Activated CD4-positive, alpha-beta memory T cell treated with anti-CD3 and anti-CD28 coated beads for 36 hours (primary cell): ENCODE data around the gene BACH2. TPM values are rescaled to one million over a fixed set of nuclear protein-coding genes. Genes with fewer than 3 reads are reported as not detected.
"Not testable (repeated sequence)": the region's sequence is repeated elsewhere in the genome, so short reads cannot be mapped to it uniquely, and the experiment has no call there.

Experiments used
- CTCF ChIA-PET: fragments of 350-600 bp; sonication (Branson Sonifier 250); formaldehyde crosslinking; loops from one replicate; lab custom pipeline; 2021; ENCODE audit warnings: antibody characterized with exemption, inconsistent platforms; lab: Charles Lee
- POLR2A ChIA-PET: fragments of 350-600 bp; sonication (Branson Sonifier 250); formaldehyde crosslinking; loops from one replicate; lab custom pipeline; 2021; ENCODE audit warnings: antibody characterized with exemption; lab: Charles Lee
- DNase-seq: peaks from one replicate; pipeline ENCODE4 v3.0.0-alpha.2; 2020
- H3K27ac Mint-ChIP-seq: one replicate; pipeline ENCODE4 v1.8.0; 2021; ENCODE audit warnings: mixed read lengths
- H3K27me3 Mint-ChIP-seq: one replicate; pipeline ENCODE4 v1.8.0; 2021; ENCODE audit warnings: mixed read lengths
- H3K36me3 Mint-ChIP-seq: one replicate; pipeline ENCODE4 v1.8.0; 2021; ENCODE audit warnings: mixed read lengths
- H3K4me1 Mint-ChIP-seq: one replicate; pipeline ENCODE4 v1.8.0; 2021; ENCODE audit warnings: low read depth, mixed read lengths
- H3K4me3 Mint-ChIP-seq: one replicate; pipeline ENCODE4 v1.8.0; 2021; ENCODE audit warnings: mild to moderate bottlenecking, mixed read lengths
- H3K9me3 Mint-ChIP-seq: one replicate; pipeline ENCODE4 v1.8.0; 2021; ENCODE audit warnings: mixed read lengths
- intact Hi-C: fragments of 100-400 bp; cut with micrococcal nuclease; formaldehyde crosslinking; loops from one replicate; pipeline ENCODE4 v1.15.1; 2023
- total RNA-seq, 2 experiments: library from RNA; stranded (reverse); gene quantifications; one replicate each; pipeline ENCODE4 v1.2.3, GENCODE V29; 2021

The BACH2 gene
- total RNA-seq, 2 experiments from 2014 or later: 49.2 to 55.4 TPM

GRCh38 chr6:90068264-90068663 lies 228.4 kb downstream of the BACH2 start:
- Mint-ChIP-seq H3K4me3 (no peak overlapping the region), H3K27ac (peak overlapping the region; percentile 6), H3K4me1 (peaks cover 86% of the 10 kb centered on the region), H3K9me3 (no peaks in the 10 kb centered on the region), H3K27me3 (no peaks in the 10 kb centered on the region), H3K36me3 (peaks cover 50% of the 10 kb centered on the region)
- DNase-seq: peak; percentile 64
- intact Hi-C loops: loop anchor here (1.0 kb wide), 2 partner anchors 10 to 42 kb away; no protein-coding TSS in a partner anchor
- ChIA-PET POLR2A (interaction anchor here (0.9 to 1.6 kb wide), 3 partner anchors 15 to 59 kb away, joined by 3 to 6 read pairs (median 4); no protein-coding TSS in a partner anchor), CTCF (interaction anchor here (0.6 to 1.6 kb wide), 6 partner anchors 20 to 411 kb away, joined by 3 to 7 read pairs (median 4); no protein-coding TSS in a partner anchor)

- H3K27ac Mint-ChIP-seq: peak overlapping the region; percentile 16
- POLR2A ChIA-PET: no interaction called here
- no peak overlapping the region for H3K4me3 Mint-ChIP-seq
Observed at GRCh38 chr6:90066697-90067096, 229.9 kb downstream of the BACH2 start.

DNA sequence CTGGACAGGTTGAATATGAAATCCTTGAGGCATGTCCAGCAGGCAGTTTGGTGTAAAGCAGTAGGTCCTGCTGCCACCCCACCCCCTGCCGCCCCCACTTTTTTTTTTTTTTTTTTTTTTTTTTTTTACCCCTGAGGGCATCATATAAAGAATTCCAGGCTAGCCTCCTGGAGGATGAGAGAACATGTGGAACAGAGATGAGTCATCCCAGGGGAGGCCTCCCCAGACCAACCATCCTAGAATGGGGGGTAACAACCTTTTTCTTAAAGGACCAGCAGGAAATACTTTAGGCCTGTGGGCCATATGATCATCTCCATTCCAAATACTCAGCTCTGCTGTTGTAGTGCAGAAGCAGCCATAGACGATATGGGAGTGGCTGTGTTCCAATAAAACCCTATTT lies 231.5 kb downstream of the BACH2 start:
- no peaks in the 10 kb centered on the region for H3K27me3 Mint-ChIP-seq
- DNase-seq: no peak
- peaks cover under 1% of the 10 kb centered on the region for H3K9me3 Mint-ChIP-seq
- H3K27ac Mint-ChIP-seq: no peak overlapping the region
- H3K4me3 Mint-ChIP-seq: no peak overlapping the region
- H3K4me1 Mint-ChIP-seq: peaks cover 57% of the 10 kb centered on the region
- peaks cover 41% of the 10 kb centered on the region for H3K36me3 Mint-ChIP-seq
- ChIA-PET POLR2A (no interaction called here), CTCF (no interaction called here)
- intact Hi-C loops: no loop called here

More at GRCh38 chr6:90066697-90067096, 229.9 kb downstream of the BACH2 start:
- H3K27me3 Mint-ChIP-seq: no peaks in the 10 kb centered on the region
- intact Hi-C loops: no loop called here
- DNase-seq: no peak
- CTCF ChIA-PET: no interaction called here
- no peaks in the 10 kb centered on the region for H3K9me3 Mint-ChIP-seq
- peaks cover 72% of the 10 kb centered on the region for H3K4me1 Mint-ChIP-seq
- peaks cover 51% of the 10 kb centered on the region for H3K36me3 Mint-ChIP-seq

DNA sequence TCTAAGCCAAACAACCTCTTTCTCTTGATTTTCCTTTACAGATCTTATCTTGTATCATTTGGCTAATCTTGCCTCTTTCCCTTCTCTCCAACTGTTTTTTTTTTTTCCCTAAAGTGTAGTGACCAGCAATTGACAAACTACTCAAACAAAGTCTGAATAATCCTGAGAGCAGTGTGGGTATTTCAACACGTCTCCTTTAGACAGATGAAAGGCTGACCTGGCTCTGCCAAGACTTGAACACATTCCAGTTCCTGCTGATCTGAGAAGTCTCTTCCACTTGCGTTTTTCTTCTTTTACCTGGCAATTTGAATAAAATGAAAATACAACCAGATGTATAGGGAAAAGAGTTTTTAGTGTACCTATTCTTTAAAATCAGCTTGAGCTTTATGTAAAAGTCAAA lies 234.0 kb downstream of the BACH2 start:
- POLR2A ChIA-PET: no interaction called here
- no peaks in the 10 kb centered on the region for H3K27me3 Mint-ChIP-seq
- no peak overlapping the region for H3K27ac Mint-ChIP-seq
- CTCF ChIA-PET: interaction anchor here (0.5 to 0.6 kb wide), 2 partner anchors 17 to 113 kb away, joined by 3 read pairs; no protein-coding TSS in a partner anchor
- H3K9me3 Mint-ChIP-seq: peaks cover 7% of the 10 kb centered on the region
- intact Hi-C loops: no loop called here
- H3K4me1 Mint-ChIP-seq: peaks cover 37% of the 10 kb centered on the region
- H3K4me3 Mint-ChIP-seq: no peak overlapping the region
- H3K36me3 Mint-ChIP-seq: peaks cover 40% of the 10 kb centered on the region
- no peak for DNase-seq

GRCh38 chr6:90062051-90062450 lies 234.6 kb downstream of the BACH2 start:
- no peak for DNase-seq
- POLR2A ChIA-PET: no interaction called here
- Mint-ChIP-seq H3K27me3 (no peaks in the 10 kb centered on the region), H3K9me3 (peaks cover 11% of the 10 kb centered on the region), H3K4me1 (peaks cover 34% of the 10 kb centered on the region), H3K4me3 (no peak overlapping the region), H3K36me3 (peaks cover 42% of the 10 kb centered on the region), H3K27ac (no peak overlapping the region)
- intact Hi-C loops: no loop called here
- CTCF ChIA-PET: interaction anchor here (1.3 kb wide), 1 partner anchor 121 kb away, joined by 4 read pairs; no protein-coding TSS in a partner anchor

- H3K4me3 Mint-ChIP-seq, intact Hi-C loops, CTCF ChIA-PET, POLR2A ChIA-PET, H3K27me3 Mint-ChIP-seq, DNase-seq: not testable (repeated sequence)
- Mint-ChIP-seq H3K4me1 (peaks cover 27% of the 10 kb centered on the region), H3K9me3 (peaks cover 30% of the 10 kb centered on the region), H3K27ac (peak overlapping the region; percentile 38), H3K36me3 (peaks cover 43% of the 10 kb centered on the region)
Observed at GRCh38 chr6:90059178-90059577, 237.5 kb downstream of the BACH2 start.

- H3K27ac Mint-ChIP-seq, H3K4me3 Mint-ChIP-seq, H3K27me3 Mint-ChIP-seq, POLR2A ChIA-PET, CTCF ChIA-PET, DNase-seq, intact Hi-C loops: not testable (repeated sequence)
- peaks cover 38% of the 10 kb centered on the region for H3K4me1 Mint-ChIP-seq
- H3K9me3 Mint-ChIP-seq: peaks cover 41% of the 10 kb centered on the region
- peaks cover 57% of the 10 kb centered on the region for H3K36me3 Mint-ChIP-seq
Observed at GRCh38 chr6:90055924-90056323, 240.7 kb downstream of the BACH2 start.

DNA sequence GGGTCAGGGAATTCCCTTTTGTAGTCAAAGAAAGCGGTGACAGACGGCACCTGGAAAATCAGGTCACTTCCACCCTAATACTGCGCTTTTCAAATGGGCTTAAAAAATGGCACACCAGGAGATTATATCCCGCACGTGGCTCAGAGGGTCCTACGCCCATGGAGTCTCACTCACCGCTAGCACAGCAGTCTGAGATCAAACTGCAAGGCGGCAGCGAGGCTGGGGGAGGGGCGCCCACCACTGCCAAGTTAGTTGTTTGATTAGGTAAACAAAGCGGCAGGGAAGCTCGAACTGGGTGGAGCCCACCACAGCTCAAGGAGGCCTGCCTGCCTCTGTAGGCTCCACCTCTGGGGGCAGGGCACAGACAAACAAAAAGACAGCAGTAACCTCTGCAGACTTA lies 242.4 kb downstream of the BACH2 start:
- peaks cover 48% of the 10 kb centered on the region for H3K4me1 Mint-ChIP-seq
- intact Hi-C loops, DNase-seq, H3K4me3 Mint-ChIP-seq, CTCF ChIA-PET, H3K27me3 Mint-ChIP-seq: not testable (repeated sequence)
- peaks cover 51% of the 10 kb centered on the region for H3K36me3 Mint-ChIP-seq
- peaks cover 37% of the 10 kb centered on the region for H3K9me3 Mint-ChIP-seq
- POLR2A ChIA-PET: interaction anchor here (0.6 to 1.7 kb wide), 2 partner anchors 14 to 374 kb away, joined by 3 to 6 read pairs; no protein-coding TSS in a partner anchor
- H3K27ac Mint-ChIP-seq: peak overlapping the region; percentile 82

DNA sequence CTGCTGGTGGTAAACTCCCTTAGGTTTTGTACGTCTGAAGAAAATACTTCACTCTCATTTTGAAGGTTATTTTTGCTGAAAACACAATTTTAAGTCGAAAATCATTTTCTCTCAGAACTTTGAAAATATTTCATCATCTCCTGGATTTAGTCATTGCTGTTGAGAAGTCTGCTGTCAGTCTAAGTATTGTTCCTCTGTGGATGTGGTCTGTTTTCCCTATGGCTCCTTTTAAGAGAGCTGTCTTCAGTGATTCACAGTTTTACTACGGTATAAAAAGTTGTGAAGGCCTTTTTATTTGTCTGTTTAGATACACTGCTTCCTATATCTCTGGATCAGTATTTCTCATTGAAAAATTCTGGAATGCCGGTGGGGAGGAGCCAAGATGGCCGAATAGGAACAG lies 243.0 kb downstream of the BACH2 start:
- ChIA-PET POLR2A (interaction anchor here (0.6 to 1.7 kb wide), 2 partner anchors 14 to 375 kb away, joined by 3 to 6 read pairs; no protein-coding TSS in a partner anchor), CTCF (interaction anchor here (0.8 kb wide), 1 partner anchor 10 kb away, joined by 3 read pairs; no protein-coding TSS in a partner anchor)
- Mint-ChIP-seq H3K4me3 (no peak overlapping the region), H3K27ac (peak overlapping the region; percentile 82), H3K4me1 (peaks cover 53% of the 10 kb centered on the region), H3K36me3 (peaks cover 48% of the 10 kb centered on the region), H3K27me3 (no peaks in the 10 kb centered on the region), H3K9me3 (peaks cover 35% of the 10 kb centered on the region)
- no peak for DNase-seq
- intact Hi-C loops: no loop called here

DNA sequence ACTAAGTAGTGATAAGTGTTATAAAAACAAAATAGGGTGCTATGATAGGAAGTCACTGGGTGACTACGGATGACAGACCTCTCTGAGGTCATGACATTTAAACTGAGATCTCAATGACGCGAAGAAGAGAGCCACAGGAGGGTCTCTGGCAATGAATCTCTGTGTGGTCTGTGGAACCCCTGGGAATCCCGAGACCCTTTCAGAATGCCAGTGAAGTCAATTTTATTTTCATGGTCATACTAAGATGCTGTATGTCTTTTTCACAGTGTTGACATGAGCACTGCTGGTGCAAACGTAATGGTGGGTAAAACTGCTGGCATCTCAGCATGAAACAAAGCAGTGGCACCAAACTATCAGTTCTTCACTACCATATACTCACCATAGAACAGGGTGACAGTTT lies 247.3 kb downstream of the BACH2 start:
- CTCF ChIA-PET: interaction anchor here (0.6 to 1.2 kb wide), 4 partner anchors 19 to 427 kb away, joined by 3 to 5 read pairs (median 4); no protein-coding TSS in a partner anchor
- Mint-ChIP-seq H3K27ac (peak overlapping the region; percentile 89), H3K9me3 (peaks cover 11% of the 10 kb centered on the region), H3K4me3 (peak overlapping the region; percentile 18), H3K27me3 (no peaks in the 10 kb centered on the region), H3K36me3 (peaks cover 36% of the 10 kb centered on the region), H3K4me1 (peaks cover 51% of the 10 kb centered on the region)
- intact Hi-C loops: loop anchor here (2.0 kb wide), 3 partner anchors 48 to 94 kb away; no protein-coding TSS in a partner anchor
- peak; percentile 44 for DNase-seq
- POLR2A ChIA-PET: interaction anchor here (0.7 to 1.4 kb wide), 9 partner anchors 14 to 349 kb away, joined by 3 to 5 read pairs (median 3); no protein-coding TSS in a partner anchor

DNA sequence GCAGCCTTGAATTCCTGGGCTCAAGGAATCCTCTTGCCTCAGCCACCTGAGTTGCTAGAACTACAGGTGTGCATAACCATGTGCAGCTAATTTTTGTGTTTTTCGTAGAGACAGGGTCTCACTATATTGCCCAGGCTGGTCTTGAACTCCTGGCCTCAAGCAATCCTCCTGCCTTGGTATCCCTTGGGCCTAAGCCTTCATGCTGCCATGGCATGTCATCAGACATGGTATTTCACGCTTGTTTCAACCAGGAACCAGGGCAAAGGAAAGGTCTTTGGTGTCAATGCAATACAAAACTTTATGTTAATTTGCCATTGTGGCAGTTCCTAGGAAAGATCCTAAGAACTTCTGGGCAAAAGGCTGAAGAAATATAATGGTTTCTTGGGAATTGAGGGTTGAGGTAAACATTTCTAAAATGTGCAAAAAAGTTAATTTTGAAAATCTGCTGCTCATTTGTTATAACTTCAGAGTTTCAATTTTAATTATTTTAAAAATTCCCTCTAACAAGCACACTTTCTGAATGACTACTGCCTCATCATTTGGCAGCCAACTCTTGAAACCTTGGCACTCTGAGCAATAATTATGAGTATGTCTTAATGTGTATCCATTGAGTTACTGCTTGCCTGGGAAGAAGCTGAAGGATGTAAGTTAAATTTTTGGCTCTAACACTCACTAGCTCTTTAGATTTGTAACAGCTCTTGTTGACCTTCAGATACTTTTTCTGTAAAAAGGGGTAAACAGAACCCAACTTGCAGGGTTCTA lies 248.3 kb downstream of the BACH2 start:
- CTCF ChIA-PET: interaction anchor here (1.0 to 1.2 kb wide), 3 partner anchors 20 to 428 kb away, joined by 4 to 5 read pairs (median 4); no protein-coding TSS in a partner anchor
- peaks cover 44% of the 10 kb centered on the region for H3K4me1 Mint-ChIP-seq
- intact Hi-C loops: loop anchor here (1.0 to 2.0 kb wide), 6 partner anchors 22 to 94 kb away; no protein-coding TSS in a partner anchor

More for the DNA sequence above, 248.3 kb downstream of the BACH2 start:
- Mint-ChIP-seq H3K9me3 (peaks cover 3% of the 10 kb centered on the region), H3K27me3 (no peaks in the 10 kb centered on the region), H3K4me3 (peak overlapping the region; percentile 6), H3K27ac (peak overlapping the region; percentile 89), H3K36me3 (peaks cover 28% of the 10 kb centered on the region)
- POLR2A ChIA-PET: interaction anchor here (0.7 to 1.4 kb wide), 7 partner anchors 30 to 350 kb away, joined by 3 to 5 read pairs (median 3); no protein-coding TSS in a partner anchor
- no peak for DNase-seq
